Measurements from ENCODE around the gene LDLRAD2. TPM values are rescaled to one million over a fixed set of nuclear protein-coding genes. Genes with fewer than 3 reads are reported as not detected.

Gene LDLRAD2
- total RNA-seq, 1 experiment from 2014 or later: not detected

DNA sequence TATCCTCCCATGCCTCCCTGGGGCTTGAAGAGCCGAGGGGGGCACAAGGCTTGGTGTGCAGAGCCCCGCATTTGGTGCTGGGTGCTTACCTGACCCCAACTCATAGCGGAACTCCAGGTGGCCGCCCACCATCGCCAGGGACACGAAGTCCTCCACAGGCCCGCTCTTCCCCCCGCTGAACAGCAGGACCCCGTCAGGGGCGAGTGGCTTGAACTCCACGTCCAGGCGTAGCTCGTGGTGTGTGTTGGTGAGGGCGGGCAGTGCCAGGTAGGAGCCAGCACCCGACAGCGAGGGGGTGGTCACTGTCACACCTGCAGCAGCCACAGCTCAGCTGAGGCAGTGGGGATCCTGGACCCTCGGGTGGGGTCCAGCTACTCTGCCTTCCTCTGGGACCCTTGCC lies 17.2 kb downstream of the LDLRAD2 start:
- Histone ChIP-seq H3K4me3 (ENCODE audit: low read length) (no peak overlapping the region), H3K27ac (ENCODE audit: low read length) (no peak overlapping the region), H3K9me2 (replicated peaks; ENCODE audit: low read length) (no peaks in the 10 kb centered on the region), H3K79me2 (ENCODE audit: low read length) (no peaks in the 10 kb centered on the region), H4K20me1 (ENCODE audit: low read length) (no peaks in the 10 kb centered on the region), H3K4me1 (ENCODE audit: insufficient read depth, low read length) (no peaks in the 10 kb centered on the region), H2AFZ (ENCODE audit: low read length) (no peak overlapping the region), H3K9me3 (ENCODE audit: low read length) (no peaks in the 10 kb centered on the region), H3K9ac (ENCODE audit: low read length) (no peak overlapping the region), H3K4me2 (ENCODE audit: low read length) (no peak overlapping the region), H3F3A (ENCODE audit: low read length, unreplicated experiment) (no peaks in the 10 kb centered on the region), H3K36me3 (ENCODE audit: low read depth, low read length) (peaks cover 11% of the 10 kb centered on the region), H3K27me3 (ENCODE audit: low read length) (no peaks in the 10 kb centered on the region)
- POLR2A ChIA-PET (ENCODE audit: unreplicated experiment): no interaction called here
- intact Hi-C loops (cut with micrococcal nuclease): no loop called here
- TF ChIP-seq CTCF (conservative IDR thresholded peaks at IDR 0.05; ENCODE audit: low read depth, low read length) (no peak), EZH2phosphoT487 (IDR thresholded peaks at IDR 0.05; ENCODE audit: borderline replicate concordance, low read length) (no peak), EZH2 (IDR thresholded peaks at IDR 0.05; ENCODE audit: low read length, unreplicated experiment) (no peak)
- DNase-seq (no peak), ATAC-seq (no peak)
- BruUV-seq (replicated peaks): no TSS peak
- CTCF ChIA-PET: no interaction called here

DNA sequence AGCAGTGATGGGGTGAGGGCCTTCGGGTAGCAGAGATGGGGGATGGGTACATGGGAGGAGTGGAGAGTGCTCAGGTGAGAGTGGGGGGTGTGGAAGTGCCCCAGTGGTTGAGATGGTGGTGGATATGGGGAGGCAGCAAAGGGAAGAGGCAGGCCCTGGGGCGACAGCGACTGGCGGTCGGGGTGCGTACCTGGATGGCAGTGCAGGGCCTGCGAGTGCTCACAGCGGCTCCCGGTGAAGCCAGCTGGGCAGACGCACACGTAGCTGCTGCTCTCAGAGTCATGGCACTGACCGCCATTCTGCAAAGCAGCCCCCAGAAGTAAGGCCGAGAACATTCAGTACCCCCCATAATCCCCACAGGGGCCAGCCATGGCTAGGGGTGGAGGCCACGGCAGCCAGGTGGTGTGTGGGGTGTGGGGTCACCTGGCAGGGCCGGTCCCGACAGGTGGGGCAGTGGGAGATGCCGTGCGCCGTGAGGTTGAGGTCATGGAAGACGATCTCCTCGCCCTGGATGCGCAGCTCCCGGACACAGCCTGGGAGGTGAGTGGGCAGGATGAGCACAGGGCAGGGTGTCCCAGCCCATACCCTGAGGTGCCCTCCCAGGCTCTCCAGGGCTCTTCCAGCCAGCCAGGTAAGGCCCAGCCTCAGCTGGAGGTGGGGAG lies 18.9 kb downstream of the LDLRAD2 start:
- ChIA-PET POLR2A (ENCODE audit: unreplicated experiment) (no interaction called here), CTCF (no interaction called here)
- Histone ChIP-seq H3F3A (ENCODE audit: low read length, unreplicated experiment) (no peaks in the 10 kb centered on the region), H3K36me3 (ENCODE audit: low read depth, low read length) (peaks cover 23% of the 10 kb centered on the region), H3K9me3 (ENCODE audit: low read length) (no peaks in the 10 kb centered on the region), H4K20me1 (ENCODE audit: low read length) (no peaks in the 10 kb centered on the region), H3K4me3 (ENCODE audit: low read length) (no peak overlapping the region), H3K9me2 (replicated peaks; ENCODE audit: low read length) (no peaks in the 10 kb centered on the region), H3K27me3 (ENCODE audit: low read length) (no peaks in the 10 kb centered on the region), H3K4me2 (ENCODE audit: low read length) (no peak overlapping the region), H2AFZ (ENCODE audit: low read length) (no peak overlapping the region), H3K9ac (ENCODE audit: low read length) (no peak overlapping the region), H3K79me2 (ENCODE audit: low read length) (no peaks in the 10 kb centered on the region), H3K4me1 (ENCODE audit: insufficient read depth, low read length) (no peaks in the 10 kb centered on the region), H3K27ac (ENCODE audit: low read length) (no peak overlapping the region)
- intact Hi-C loops (cut with micrococcal nuclease): no loop called here
- ATAC-seq (no peak; the same call in 1 of the 2 replicates), DNase-seq (no peak)
- TF ChIP-seq CTCF (conservative IDR thresholded peaks at IDR 0.05; ENCODE audit: low read depth, low read length): no peak
- no peak for TF ChIP-seq EZH2 (IDR thresholded peaks at IDR 0.05; ENCODE audit: low read length, unreplicated experiment)
- TF ChIP-seq EZH2phosphoT487 (IDR thresholded peaks at IDR 0.05; ENCODE audit: borderline replicate concordance, low read length): no peak
- no TSS peak for BruUV-seq (replicated peaks)

- TF ChIP-seq CTCF (conservative IDR thresholded peaks at IDR 0.05; ENCODE audit: low read depth, low read length): no peak
- no peak for TF ChIP-seq EZH2phosphoT487 (IDR thresholded peaks at IDR 0.05; ENCODE audit: borderline replicate concordance, low read length)
- no peak for TF ChIP-seq EZH2 (IDR thresholded peaks at IDR 0.05; ENCODE audit: low read length, unreplicated experiment)
- no peaks in the 10 kb centered on the region for H3K9me3 ChIP-seq (ENCODE audit: low read length)
- no peak overlapping the region for H3K4me3 ChIP-seq (ENCODE audit: low read length)
- H3K27me3 ChIP-seq (ENCODE audit: low read length): no peaks in the 10 kb centered on the region
- ChIA-PET CTCF (no interaction called here), POLR2A (ENCODE audit: unreplicated experiment) (no interaction called here)
- intact Hi-C loops (cut with micrococcal nuclease): no loop called here
- H3K9me2 ChIP-seq (replicated peaks; ENCODE audit: low read length): no peaks in the 10 kb centered on the region
- ATAC-seq (no peak), DNase-seq (no peak)
- BruUV-seq (replicated peaks): no TSS peak
- H3K4me2 ChIP-seq (ENCODE audit: low read length): no peak overlapping the region
- no peaks in the 10 kb centered on the region for H3K79me2 ChIP-seq (ENCODE audit: low read length)
- H3K9ac ChIP-seq (ENCODE audit: low read length): no peak overlapping the region
- H3K4me1 ChIP-seq (ENCODE audit: insufficient read depth, low read length): no peaks in the 10 kb centered on the region
- no peak overlapping the region for H3K27ac ChIP-seq (ENCODE audit: low read length)
- H3F3A ChIP-seq (ENCODE audit: low read length, unreplicated experiment): no peaks in the 10 kb centered on the region
- H2AFZ ChIP-seq (ENCODE audit: low read length): no peak overlapping the region
- H3K36me3 ChIP-seq (ENCODE audit: low read depth, low read length): peaks cover 23% of the 10 kb centered on the region
- no peaks in the 10 kb centered on the region for H4K20me1 ChIP-seq (ENCODE audit: low read length)
Measured at GRCh38 chr1:21831454-21831970, 19.4 kb downstream of the LDLRAD2 start.

All from PC-3 (cell line).